Lower lobe of right lung (tissue), 2 donors: ENCODE data around the gene MEF2A. TPM values are rescaled to one million over a fixed set of nuclear protein-coding genes. Genes with fewer than 3 reads are reported as not detected.
A peak's percentile ranks its signal among the peaks of the same experiment; 100 is the strongest.

Experiments
- ATAC-seq, 2 donors: fragments of 200-7000 bp; cut with Tn5 transposase; one replicate each; pipeline ENCODE4 v1.9.1; 2020 to 2022; ENCODE audit warnings: mild to moderate bottlenecking in 2 of 2, moderate library complexity in 2 of 2
- DNase-seq: peaks from one replicate; pipeline ENCODE4 v3.0.0-alpha.2; 2020
- H3K27ac ChIP-seq: fragments of 200-600 bp; one replicate; pipeline ENCODE4 v1.8.0; 2022
- H3K27me3 ChIP-seq: fragments of 200-600 bp; one replicate; pipeline ENCODE4 v1.8.0; 2022; ENCODE audit warnings: low read depth
- H3K36me3 ChIP-seq: fragments of 200-600 bp; one replicate; pipeline ENCODE4 v1.8.0; 2022; ENCODE audit warnings: mild to moderate bottlenecking
- H3K4me1 ChIP-seq: fragments of 200-600 bp; one replicate; pipeline ENCODE4 v1.8.0; 2022
- H3K4me3 ChIP-seq: fragments of 200-600 bp; one replicate; pipeline ENCODE4 v1.8.0; 2022; ENCODE audit warnings: mild to moderate bottlenecking
- H3K9me3 ChIP-seq: fragments of 200-600 bp; one replicate; pipeline ENCODE4 v1.8.0; 2022
- intact Hi-C: fragments of 100-400 bp; cut with DNase I; formaldehyde crosslinking; loops from one replicate; pipeline ENCODE4 v1.11.0; 2022
- total RNA-seq: library from RNA; stranded (reverse); fragmentation: NEBNext Ultra II Directional; extraction: Animal tissue kit (Norgen Biotek cat#: 25700); gene quantifications from one replicate; pipeline ENCODE4 v1.2.1, GENCODE V29; 2021
- TF ChIP-seq, protein P1 (sequence below): fragments of 200-600 bp; IDR thresholded peaks from one replicate; pipeline ENCODE4 v1.8.0; 2022; ENCODE audit warnings: antibody characterized with exemption, mild to moderate bottlenecking
- donor health status: DM: no; HTN: yes; CAD: no; lungs with severe emphysema.

MEF2A gene
- total RNA-seq, 1 donor from 2014 or later: 80.1 TPM

DNA sequence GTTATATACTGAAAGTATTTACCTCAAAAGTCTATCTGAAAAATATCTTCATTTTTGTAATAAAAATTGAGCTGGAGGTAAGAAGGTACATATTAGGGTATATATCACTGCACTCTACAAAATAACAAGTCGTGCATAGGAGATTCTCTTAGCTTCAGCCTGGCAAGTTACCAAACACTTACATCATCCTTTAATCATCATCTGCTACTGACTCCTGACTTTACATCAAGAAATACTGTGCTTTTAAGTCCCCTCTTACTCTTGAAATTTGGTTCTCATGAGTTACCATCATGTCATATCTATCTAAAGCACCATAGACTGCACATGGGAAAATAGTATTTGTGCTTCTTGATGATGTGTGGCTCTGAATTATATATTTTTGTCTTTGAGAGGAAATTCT, 116.7 kb downstream of the MEF2A start:
- H3K27ac ChIP-seq: peak overlapping the region; percentile 57
- TF ChIP-seq, protein P1, sequence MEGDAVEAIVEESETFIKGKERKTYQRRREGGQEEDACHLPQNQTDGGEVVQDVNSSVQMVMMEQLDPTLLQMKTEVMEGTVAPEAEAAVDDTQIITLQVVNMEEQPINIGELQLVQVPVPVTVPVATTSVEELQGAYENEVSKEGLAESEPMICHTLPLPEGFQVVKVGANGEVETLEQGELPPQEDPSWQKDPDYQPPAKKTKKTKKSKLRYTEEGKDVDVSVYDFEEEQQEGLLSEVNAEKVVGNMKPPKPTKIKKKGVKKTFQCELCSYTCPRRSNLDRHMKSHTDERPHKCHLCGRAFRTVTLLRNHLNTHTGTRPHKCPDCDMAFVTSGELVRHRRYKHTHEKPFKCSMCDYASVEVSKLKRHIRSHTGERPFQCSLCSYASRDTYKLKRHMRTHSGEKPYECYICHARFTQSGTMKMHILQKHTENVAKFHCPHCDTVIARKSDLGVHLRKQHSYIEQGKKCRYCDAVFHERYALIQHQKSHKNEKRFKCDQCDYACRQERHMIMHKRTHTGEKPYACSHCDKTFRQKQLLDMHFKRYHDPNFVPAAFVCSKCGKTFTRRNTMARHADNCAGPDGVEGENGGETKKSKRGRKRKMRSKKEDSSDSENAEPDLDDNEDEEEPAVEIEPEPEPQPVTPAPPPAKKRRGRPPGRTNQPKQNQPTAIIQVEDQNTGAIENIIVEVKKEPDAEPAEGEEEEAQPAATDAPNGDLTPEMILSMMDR: no peak
- ATAC-seq: no peak

DNA sequence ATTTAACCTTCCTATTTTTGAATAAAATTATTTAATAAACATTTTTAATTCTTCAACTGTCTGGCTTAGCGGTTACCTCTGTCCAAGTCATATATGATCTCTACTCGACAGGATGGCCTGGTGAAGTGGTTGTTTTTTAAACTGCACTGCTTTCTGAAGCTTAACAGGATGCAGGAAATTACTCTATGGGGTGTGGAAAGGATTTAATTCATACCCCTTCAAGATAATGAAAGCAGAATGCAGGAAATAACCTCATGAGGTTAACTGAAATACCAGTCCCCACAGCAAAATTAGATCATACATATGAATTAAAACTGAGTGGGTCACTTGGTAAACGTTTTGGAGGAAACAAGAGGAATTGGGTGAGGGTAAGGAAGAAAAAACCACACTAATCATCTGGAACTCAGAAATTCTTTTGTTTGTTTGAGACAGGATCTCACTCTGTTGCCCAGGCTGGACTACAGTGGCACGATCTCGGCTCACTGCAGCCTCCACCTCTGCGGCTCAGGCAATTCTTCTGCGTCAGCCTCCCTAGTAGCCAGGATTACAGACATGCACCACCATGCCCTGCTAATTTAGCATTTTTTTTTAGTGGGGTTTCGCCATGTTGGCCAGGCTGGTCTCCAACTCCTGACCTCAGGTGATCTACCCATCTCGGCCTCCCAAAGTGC, 117.4 kb downstream of the MEF2A start:
- Histone ChIP-seq H3K9me3 (peaks cover 14% of the 10 kb centered on the region), H3K27ac (peak overlapping the region; percentile 57), H3K27me3 (no peaks in the 10 kb centered on the region), H3K36me3 (peaks cover 32% of the 10 kb centered on the region), H3K4me1 (no peaks in the 10 kb centered on the region), H3K4me3 (no peak overlapping the region)
- intact Hi-C loops: no loop called here
- ATAC-seq (peak in 1 of 2 donors; percentile 12), DNase-seq (no peak)
- TF ChIP-seq, protein P1: no peak

More for the DNA sequence above, 116.7 kb downstream of the MEF2A start:
- peaks cover 32% of the 10 kb centered on the region for H3K36me3 ChIP-seq
- intact Hi-C loops: no loop called here
- DNase-seq: no peak
- no peaks in the 10 kb centered on the region for H3K4me1 ChIP-seq
- H3K27me3 ChIP-seq: no peaks in the 10 kb centered on the region
- H3K4me3 ChIP-seq: no peak overlapping the region
- H3K9me3 ChIP-seq: peaks cover 14% of the 10 kb centered on the region

DNA sequence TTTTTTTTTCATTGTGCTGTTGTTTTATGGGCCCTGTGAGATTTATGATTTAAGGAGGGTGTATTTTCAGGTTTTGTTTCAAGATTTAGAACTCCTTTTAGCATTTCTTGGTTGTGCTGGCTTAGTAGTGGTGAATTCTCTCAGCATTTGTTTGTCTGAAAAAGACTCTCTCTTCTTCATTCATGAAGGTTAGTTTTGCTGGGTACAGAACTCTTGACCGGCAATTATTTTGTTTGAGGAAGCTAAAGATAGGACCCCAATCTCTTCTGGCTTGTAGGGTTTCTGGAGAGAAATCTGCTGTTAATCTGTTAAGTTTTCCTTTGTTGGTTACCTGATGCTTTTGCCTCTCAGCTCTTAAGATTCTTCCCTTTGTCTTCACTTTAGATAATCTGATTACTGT, 120.5 kb downstream of the MEF2A start:
- TF ChIP-seq, protein P1: no peak
- Histone ChIP-seq H3K9me3 (peaks cover 14% of the 10 kb centered on the region), H3K27ac (no peak overlapping the region), H3K27me3 (no peaks in the 10 kb centered on the region), H3K4me1 (no peaks in the 10 kb centered on the region), H3K36me3 (peaks cover 40% of the 10 kb centered on the region), H3K4me3 (no peak overlapping the region)
- no peak for DNase-seq
- ATAC-seq: no peak
- intact Hi-C loops: no loop called here

DNA sequence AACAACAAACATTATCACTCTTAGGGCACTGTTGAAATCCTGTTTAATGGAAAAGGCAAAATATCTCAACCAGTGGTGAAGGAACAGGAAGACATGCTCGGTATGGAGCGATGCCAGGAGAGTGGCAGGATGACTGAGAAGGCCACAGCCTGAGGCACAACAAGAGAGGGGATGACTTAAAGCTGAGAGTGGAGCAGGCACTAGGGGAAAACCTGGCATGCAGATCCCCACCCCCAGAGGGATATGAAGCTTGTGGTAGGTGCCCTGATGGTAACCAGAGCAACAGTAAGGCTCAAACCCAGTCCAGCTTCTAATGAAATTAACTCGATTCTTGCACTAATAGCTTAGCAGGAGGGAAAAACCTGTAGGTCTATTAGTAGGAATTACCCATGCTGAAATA, 127.0 kb downstream of the MEF2A start:
- Histone ChIP-seq H3K9me3 (no peaks in the 10 kb centered on the region), H3K27ac (no peak overlapping the region), H3K4me1 (no peaks in the 10 kb centered on the region), H3K36me3 (peaks cover 81% of the 10 kb centered on the region), H3K27me3 (no peaks in the 10 kb centered on the region), H3K4me3 (no peak overlapping the region)
- intact Hi-C loops: no loop called here
- TF ChIP-seq, protein P1: no peak
- DNase-seq: no peak
- ATAC-seq: no peak

DNA sequence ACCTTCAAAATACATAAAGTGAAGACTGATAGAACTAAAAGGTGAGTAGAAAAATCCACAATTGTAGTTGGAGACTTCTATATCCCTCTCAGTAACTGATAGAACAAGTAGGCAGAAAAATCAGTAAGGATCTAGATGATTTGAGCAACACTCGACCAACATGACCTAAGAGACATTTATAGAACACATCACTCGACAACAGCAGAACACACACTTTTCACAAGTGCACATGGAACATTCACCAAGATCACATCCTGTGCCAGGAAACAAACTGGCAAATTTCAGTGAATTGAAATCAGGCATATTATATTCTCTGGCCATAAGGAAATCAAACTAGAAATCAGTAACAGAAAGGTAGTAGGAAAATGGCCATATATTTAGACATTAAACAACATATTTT, 130.3 kb downstream of the MEF2A start:
- no peak for DNase-seq
- Histone ChIP-seq H3K4me3 (no peak overlapping the region), H3K4me1 (no peaks in the 10 kb centered on the region), H3K27ac (no peak overlapping the region), H3K36me3 (peaks cover 54% of the 10 kb centered on the region), H3K27me3 (no peaks in the 10 kb centered on the region), H3K9me3 (no peaks in the 10 kb centered on the region)
- ATAC-seq: no peak
- TF ChIP-seq, protein P1: no peak
- intact Hi-C loops: no loop called here
